HG03139 (cell line): ENCODE results near the gene MSRB3.
"Not testable (repeated sequence)": the region's sequence is repeated elsewhere in the genome, so short reads cannot be mapped to it uniquely, and the experiment has no call there.

Source experiments
- ATAC-seq: cut with Tn5 transposase; IDR thresholded peaks from one replicate; pipeline ENCODE4 v1.9.1; 2021; ENCODE audit not compliant: unreplicated experiment

Gene MSRB3

DNA sequence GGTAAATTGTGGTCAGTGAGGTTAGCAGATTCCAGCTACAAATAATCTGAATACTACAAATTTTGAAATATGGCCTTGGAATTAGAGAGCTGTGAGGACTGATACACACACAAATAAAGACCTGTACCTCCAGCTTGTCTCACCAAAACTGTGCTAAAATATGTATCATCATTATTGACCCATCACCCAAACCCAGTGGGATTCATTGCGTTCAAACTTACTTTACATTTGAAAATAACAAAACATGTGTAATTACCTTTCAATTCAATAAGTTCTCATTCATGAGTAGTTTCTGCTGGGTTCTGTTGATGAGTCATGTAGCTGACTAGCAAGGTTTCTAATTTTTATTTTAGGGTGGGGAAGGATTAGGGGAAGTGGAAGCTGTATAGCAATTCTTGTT is 170.9 kb downstream of the MSRB3 start:
- no peak for ATAC-seq

DNA sequence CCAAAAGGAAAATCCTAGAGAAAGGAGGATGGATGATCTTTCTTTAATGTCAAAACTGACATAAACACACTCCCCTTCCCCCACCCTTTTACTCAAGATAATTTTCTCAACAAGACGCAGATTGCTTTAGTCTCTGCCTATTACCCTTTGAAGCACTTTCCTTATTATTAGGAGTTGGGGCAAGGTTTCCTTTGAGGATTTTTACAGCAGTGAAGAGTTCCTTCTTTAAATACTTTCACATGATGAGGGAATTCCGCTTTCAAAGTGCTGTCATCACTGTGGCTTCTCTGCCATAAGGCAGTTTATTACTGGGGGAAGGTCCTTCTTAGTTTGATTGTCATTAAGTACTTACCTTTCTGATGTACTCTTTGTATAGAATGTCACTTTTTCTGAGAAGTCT is 172.1 kb downstream of the MSRB3 start:
- no peak for ATAC-seq

DNA sequence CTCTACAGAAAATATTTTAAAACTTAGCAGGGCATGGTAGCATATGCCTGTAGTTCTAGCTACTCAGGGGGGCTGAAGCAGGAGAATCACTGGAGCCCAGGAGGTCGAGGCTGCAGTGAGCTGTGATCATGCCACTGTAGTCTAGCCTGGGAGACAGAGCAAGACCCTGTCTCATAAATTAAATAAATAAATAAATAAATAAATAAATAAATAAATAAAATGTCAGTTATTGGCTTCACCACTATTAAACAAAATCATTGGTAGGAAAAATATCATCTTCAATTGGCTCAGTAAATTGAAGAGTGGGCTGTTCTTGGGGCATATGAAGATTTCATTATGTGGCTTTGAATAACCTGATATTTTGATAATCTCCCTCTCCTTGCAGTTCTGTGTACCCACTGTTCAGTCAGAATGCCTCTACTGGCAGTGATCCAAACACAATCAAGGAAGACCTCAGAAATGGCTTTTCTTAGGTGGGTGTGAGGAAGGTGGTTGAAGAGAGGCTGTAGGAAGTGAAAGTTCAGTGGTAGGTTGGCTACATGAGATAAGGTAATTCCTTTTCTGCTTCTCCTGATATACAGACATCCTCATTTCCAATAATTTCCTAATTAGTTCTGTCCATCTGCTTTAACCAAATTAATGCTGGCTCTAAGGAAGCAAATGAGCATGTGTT is 175.8 kb downstream of the MSRB3 start:
- ATAC-seq = no peak

DNA sequence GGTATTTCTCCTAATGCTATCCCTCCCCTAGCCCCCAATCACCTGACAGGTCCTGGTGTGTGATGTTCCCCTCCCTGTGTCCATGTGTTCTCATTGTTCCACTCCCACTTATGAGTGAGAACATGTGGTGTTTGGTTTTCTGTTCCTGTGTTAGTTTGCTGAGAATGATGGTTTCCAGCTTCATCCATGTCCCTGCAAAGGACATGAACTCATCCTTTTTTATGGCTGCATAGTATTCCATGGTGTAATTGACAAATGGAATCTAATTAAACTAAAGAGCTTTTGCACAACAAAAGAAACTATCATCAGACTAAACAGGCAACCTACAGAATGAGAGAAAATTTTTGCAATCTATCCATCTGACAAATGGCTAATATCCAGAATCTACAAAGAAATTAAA is 178.9 kb downstream of the MSRB3 start:
- not testable (repeated sequence) for ATAC-seq

DNA sequence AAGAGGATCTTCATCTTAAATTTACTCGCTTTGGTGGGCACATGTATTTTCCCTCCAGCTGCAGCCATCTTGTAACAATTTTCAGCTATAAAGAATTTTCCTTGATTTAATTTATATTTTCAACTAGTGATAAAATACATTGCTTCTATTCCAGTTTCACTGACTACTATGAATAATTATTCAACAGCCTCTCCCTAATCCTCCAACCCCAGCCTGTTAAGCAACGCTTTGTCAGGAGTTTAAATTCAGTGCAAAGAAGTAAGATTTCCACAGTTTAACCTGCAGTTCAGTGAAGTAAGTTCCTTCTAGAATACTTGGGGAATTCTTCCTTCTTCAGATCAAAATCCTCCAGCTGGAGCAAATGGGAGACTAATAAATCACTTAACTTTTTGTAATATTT is 180.2 kb downstream of the MSRB3 start:
- ATAC-seq = no peak

DNA sequence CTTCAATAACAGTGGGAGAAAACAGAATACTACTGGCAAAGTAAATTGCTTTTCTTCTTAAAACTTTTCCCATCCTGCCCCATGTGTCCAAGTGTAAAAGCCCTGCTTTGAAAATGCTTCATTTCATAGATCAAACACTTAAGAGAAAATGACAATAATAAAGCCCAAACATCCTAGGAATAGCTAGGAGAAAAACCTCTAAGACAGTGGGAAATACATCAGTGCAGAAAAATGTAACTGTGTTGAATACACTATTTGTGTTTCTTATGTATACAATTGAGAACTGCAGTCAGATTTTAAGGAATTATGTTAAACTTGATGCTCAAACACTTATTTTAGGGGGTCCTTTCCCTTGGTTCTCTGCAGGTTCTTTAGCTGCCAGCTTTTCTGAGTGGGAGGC is 181.1 kb downstream of the MSRB3 start:
- ATAC-seq = no peak

DNA sequence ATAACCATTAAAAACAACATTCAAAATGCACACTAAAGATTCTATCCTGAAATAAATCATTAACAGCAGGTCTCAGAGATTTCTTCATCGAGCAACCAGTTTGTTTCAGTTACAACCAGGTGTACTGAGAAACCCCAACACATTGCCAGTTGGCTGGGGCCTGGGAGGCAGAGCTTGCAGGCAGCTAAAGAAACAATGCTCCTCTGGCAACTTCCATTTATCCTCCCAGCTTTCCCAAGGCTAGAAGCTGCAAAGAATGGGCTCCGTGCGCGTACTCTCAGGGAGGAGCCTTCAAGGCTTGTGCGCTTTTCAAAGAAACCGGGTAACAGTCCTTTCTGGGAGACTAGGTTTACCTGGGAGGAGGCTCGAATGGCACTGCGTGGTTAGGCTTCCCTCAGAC is 181.6 kb downstream of the MSRB3 start:
- ATAC-seq = no peak

DNA sequence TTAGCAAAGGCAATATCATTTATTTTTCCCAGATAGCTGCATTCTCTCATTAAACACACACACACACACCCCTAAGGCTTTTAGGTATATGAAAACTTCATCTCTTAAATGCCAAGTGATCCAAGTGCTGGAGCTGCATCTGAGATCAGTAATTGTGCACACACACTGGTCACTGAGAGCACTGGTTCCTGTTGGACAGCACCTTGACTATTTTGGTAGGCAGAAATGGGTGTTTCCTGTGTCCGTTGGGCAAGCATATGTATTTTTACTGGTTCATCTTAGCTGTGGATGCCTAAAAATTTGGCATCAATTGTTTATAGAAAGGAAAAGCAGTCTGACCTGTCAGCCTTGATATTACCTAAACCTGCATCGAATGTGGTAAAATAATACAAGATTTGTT is 182.5 kb downstream of the MSRB3 start:
- ATAC-seq = no peak

DNA sequence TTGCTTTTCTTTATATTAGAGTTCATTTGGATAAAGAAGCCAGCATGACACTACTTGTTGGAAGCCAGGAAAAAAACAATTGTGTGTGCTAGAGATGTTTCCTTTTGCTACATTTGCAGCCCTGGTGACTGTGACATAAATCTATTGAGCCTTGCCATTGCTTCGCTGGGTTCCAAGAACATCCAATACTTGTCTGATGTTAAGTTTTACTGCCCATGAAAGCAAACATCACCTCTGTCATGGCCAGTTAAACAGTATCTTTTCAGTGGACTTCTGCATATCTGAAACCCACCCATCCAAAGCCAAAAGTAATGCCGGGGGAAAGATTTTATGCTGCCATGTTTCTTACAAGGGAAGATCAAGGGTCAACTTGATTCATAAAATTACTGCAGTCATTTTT is 184.0 kb downstream of the MSRB3 start:
- ATAC-seq = no peak

DNA sequence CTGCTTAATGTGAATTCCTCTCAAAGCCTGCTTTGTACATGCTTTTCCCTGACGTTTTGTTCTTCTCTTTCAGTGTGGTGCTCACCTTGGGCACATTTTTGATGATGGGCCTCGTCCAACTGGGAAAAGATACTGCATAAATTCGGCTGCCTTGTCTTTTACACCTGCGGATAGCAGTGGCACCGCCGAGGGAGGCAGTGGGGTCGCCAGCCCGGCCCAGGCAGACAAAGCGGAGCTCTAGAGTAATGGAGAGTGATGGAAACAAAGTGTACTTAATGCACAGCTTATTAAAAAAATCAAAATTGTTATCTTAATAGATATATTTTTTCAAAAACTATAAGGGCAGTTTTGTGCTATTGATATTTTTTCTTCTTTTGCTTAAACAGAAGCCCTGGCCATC is 184.6 kb downstream of the MSRB3 start:
- ATAC-seq = no peak

DNA sequence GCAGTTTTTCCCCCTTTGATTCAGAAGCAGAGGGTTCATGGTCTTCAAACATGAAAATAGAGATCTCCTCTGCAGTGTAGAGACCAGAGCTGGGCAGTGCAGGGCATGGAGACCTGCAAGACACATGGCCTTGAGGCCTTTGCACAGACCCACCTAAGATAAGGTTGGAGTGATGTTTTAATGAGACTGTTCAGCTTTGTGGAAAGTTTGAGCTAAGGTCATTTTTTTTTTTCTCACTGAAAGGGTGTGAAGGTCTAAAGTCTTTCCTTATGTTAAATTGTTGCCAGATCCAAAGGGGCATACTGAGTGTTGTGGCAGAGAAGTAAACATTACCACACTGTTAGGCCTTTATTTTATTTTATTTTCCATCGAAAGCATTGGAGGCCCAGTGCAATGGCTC is 185.1 kb downstream of the MSRB3 start:
- ATAC-seq = no peak

DNA sequence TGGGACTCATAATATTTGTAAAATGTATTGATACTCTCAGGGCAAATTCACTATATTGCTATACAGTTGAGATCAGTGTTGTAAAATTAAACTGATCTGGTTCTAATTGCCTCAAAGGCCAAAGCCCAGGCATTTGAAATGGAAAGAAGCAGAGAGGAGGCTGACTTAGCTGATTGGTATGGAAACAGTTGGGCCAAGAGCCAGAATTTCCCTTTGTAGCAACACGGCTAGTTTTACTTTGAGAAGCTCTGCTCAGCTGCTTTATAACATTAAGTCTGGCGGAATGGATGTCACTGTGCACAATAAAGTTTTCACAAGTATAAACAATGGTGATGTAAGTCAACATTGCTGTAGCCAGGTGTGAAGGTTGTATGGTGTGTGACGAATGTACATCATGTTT is 186.4 kb downstream of the MSRB3 start:
- ATAC-seq = no peak

DNA sequence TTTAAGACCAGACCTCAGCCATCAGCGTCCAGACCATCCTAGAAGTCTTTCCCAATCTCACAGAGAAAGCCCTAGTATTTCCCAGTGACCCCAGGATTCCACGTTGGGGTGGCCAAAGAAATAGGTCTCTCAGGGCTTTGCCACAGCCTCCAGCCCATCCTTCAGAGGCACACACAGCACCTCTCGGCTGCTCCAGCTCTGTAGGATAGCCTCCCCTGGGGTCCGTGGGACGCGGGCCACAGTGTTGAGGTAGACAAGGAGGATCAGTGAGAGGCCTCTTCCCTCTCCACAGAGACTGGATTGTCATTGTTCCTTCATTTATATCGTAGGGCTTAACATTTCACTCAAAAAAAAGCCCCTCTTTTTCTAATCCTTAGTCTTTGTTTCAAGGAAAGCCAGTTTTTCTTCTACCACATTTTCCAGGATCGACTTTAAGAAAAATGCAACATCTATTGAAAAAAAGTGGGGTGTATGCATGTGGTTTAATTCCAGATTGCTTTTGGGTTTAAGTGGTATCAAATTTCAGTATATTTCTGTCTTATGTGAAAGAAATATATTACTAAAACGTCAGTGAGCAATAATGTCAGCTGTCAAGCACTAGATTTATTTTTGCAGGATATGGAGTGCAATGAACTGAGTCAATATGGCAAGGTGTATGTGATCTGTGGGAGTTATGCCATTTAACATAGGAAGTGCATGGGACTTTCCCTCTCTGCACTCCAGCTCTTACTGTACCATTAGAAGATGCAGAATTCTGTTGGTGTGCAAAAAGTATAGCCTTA is 187.5 kb downstream of the MSRB3 start:
- ATAC-seq = no peak

DNA sequence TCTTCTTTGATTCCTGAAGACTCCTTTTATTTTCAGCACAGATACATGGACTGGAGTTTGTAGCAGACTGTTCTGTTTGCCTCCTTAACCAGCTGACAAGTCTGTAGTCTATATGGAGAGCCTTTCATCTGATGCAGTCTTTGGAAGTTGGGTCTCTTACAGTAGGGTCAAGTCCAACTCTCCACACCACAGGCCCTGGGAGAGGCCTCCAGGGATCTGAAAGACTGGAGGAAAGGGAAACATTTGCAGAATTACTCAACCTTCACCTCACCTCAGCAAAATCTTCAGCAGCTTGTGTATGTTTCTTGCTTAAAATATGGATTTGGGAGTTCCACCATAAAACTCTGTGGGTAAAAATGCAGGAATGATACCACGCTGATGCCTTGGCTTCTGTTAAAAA is 188.4 kb downstream of the MSRB3 start:
- ATAC-seq = no peak

DNA sequence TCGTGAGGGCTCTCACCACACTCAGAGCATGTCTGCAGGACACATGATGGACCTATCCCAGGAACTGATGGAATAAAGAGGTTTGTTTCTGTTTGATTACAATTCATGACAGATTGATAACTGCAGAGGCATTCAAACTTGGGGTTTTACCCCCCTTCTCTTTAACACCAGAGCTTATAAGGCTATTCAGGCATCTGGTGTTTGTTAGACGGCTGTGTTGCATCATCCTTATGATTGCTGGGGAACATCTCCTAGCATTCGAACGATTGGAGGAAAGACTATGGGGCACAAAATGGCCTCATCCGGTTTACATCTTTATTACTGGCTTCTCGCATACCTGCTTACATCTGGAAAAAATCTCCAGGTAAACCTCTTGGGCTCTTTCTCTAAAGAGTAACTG is 191.8 kb downstream of the MSRB3 start:
- ATAC-seq = no peak

DNA sequence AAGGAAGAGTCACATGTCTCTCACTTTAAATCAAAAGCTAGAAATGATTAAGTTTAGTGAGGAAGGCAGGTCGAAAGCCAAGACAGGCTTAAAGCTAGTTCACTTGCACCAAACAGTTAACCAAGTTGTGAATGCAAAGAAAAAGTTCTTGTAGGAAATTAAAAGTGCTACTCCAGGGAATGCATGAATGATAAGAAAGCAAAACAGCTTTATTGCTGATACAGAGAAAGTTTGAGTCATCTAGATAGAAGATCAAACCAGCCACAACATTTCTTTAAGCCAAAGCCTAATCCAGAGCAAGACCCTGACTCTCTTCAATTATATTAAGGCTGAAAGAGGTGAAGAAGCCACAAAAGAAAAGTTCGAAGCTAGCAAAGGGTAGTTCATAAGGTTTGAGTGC is 193.6 kb downstream of the MSRB3 start:
- no peak for ATAC-seq

DNA sequence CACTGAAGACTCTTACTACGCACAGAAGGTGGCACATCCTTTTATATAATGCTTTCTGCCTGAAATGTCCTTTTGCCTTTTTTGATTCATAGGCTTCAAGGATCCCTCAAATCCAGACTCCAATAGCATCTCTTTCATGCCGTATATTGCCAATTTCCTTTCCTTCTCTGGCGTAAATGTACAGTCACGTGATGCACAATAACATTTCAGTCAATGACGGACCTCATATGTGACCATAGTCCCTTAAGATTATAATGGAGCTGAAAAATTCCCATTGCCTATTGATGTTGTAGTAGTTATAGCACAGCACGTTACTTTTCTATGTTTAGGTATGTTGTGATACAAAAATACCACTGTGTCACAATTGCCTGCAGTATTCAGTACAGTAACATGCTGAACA is 196.3 kb downstream of the MSRB3 start:
- no peak for ATAC-seq

DNA sequence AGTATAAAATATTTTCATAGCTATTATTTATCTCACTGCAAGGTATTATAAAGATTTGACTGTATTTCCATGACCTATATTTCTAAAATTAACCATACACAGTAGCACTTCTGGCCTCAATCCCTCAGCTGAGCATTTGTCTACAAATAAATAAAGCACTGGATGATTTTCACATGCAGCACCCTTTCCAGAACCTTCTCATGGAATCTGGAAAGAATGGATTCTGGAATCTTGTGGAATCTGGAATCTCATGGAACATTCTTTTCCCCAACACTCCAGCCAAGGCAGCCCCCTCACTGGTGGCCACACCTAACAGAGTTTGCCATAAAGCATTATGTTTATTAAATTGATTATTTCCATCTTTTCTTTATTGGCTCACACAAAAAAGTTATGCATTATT is 199.2 kb downstream of the MSRB3 start:
- no peak for ATAC-seq

DNA sequence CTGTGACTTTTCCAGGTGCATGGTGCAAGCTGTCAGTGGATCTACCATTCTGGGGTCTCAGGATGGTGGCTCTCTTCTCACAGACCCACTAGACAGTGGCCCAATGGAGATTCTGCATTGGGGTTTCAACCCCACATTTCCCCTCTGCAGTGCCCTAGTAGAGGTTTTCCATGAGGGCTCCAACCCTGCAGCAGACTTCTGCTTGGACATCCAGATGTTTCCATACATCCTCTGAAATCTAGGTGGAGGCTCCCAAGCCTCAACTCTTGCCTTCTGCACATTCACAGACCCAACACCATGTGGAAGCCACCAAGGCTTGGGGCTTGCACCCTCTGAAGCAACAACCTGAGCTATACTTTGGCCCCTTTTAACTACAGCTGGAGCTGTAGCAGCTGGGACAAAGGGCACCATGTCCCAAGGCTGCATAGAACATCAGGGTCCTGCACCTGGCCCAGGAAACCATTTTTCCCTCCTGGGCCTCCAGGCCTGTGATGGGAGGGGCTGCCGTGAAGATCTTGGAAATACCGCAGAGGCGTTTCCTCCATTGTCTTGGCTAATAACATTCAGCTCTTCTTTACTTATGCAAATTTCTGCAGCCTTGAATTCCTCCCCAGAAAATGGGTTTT is 205.5 kb downstream of the MSRB3 start:
- not testable (repeated sequence) for ATAC-seq

DNA sequence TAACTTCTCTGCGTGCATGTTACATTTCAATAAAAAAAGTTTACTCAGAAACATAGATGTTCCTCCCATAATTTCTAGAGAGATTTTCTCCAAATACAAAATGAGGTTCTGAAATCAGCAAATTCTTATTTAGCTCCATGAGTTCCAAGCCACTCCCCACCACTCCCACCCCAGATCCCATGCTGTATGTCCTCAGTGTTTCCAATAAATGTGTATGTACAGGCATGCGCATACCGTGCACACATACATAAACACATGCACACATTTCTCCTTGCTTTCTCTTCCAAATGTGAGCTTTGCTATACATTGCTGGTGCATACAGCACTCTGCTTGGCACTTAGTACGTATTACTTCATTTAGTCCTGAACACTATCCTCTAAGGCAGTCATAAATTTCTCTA is 209.7 kb downstream of the MSRB3 start:
- ATAC-seq = no peak

DNA sequence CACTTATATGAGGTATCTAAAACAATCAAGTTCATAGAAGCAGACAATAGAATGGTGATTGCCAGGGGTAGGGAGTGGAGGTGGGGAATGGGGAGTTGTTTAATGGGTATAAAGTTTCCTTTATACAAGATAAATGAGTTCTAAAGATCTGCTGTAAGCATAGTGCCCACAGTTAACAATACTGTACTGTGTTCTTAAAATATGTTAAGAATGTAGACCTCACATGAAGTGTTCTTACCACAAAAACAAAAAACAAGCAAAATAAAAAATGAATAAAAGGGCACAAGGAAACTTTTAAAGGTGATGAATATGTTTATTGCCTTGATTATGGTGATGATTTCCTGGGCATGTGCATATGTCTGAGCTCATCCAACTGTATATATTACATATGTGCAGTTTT is 211.8 kb downstream of the MSRB3 start:
- ATAC-seq = no peak
